HepG2 (cell line): ENCODE data around the gene FSTL1.
A peak's percentile ranks its signal among the peaks of the same experiment; 100 is the strongest.

Experiments
- CTCF ChIP-seq: sonication (generic); formaldehyde crosslinking; IDR thresholded peaks from 2 replicates; pipeline ENCODE4 v1.5.0; 2020; ENCODE audit warnings: mild to moderate bottlenecking, missing genetic modification reagents, moderate library complexity
- EZH2 ChIP-seq: conservative IDR thresholded peaks from 2 replicates; pipeline ENCODE4 v1.6.1; 2012; ENCODE audit warnings: mild to moderate bottlenecking, low read depth, low read length, moderate library complexity
- FOXK1 ChIP-seq: sonication (generic); formaldehyde crosslinking; IDR thresholded peaks from 2 replicates; pipeline ENCODE4 v1.4.0; 2020; ENCODE audit warnings: low read depth, missing genetic modification reagents, borderline replicate concordance
- GABPB1 ChIP-seq: IDR thresholded peaks from 2 replicates; pipeline ENCODE4 v1.6.1; 2016; ENCODE audit warnings: mild to moderate bottlenecking, missing genetic modification reagents, moderate library complexity, missing compliant biosample characterization
- HNRNPL ChIP-seq: fragments of 200-400 bp; formaldehyde crosslinking; IDR thresholded peaks from 2 replicates; pipeline ENCODE4 v1.6.1; 2017; ENCODE audit warnings: mild to moderate bottlenecking, low read depth, low read length
- MXD1 ChIP-seq: sonication (generic); formaldehyde crosslinking; IDR thresholded peaks from 2 replicates; pipeline ENCODE4 v1.4.0; 2020; ENCODE audit warnings: mild to moderate bottlenecking, missing genetic modification reagents
- PAWR ChIP-seq: sonication (generic); formaldehyde crosslinking; IDR thresholded peaks from 2 replicates; pipeline ENCODE4 v1.4.0; 2020; ENCODE audit warnings: missing genetic modification reagents, mild to moderate bottlenecking, borderline replicate concordance
- REST ChIP-seq, 2 experiments: IDR thresholded peaks; 2 replicates each; pipeline ENCODE4 v1.6.1; 2011 to 2012; ENCODE audit warnings: low read length in 2 of 2, borderline replicate concordance in 1 of 2, low read depth in 1 of 2, mild to moderate bottlenecking in 1 of 2, moderate library complexity in 1 of 2
- SRY ChIP-seq: sonication (generic); formaldehyde crosslinking; IDR thresholded peaks from 2 replicates; pipeline ENCODE4 v1.8.0; 2022; ENCODE audit warnings: mild to moderate bottlenecking, missing genetic modification reagents
- ZNF441 ChIP-seq: sonication (generic); formaldehyde crosslinking; IDR thresholded peaks from 2 replicates; pipeline ENCODE4 v1.7.0; 2021; ENCODE audit warnings: missing genetic modification reagents, borderline replicate concordance
- ZNF841 ChIP-seq: sonication (generic); formaldehyde crosslinking; IDR thresholded peaks from 2 replicates; pipeline ENCODE4 v1.8.1; 2023; ENCODE audit warnings: missing genetic modification reagents, borderline replicate concordance

- peak; percentile 88 for TF ChIP-seq CTCF (CRISPR knock-in tag)
- peak; percentile 58; the same call in 1 of the 2 replicates for TF ChIP-seq FOXK1 (CRISPR knock-in tag)
- TF ChIP-seq HNRNPL, result no peak
- no peak for TF ChIP-seq ZNF441 (CRISPR knock-in tag)
- TF ChIP-seq PAWR (CRISPR knock-in tag), result no peak
- no peak for TF ChIP-seq ZNF841 (CRISPR knock-in tag)
- no peak for TF ChIP-seq EZH2
- no peak for TF ChIP-seq REST (IDR thresholded peaks at IDR 0.05; ENCODE audit: borderline replicate concordance in 1 of 2, low read depth in 1 of 2, low read length in 2 of 2)
- TF ChIP-seq GABPB1 (CRISPR knock-in tag), result peak; percentile 35; the same call in 1 of the 2 replicates
- no peak for TF ChIP-seq SRY (CRISPR knock-in tag)
- TF ChIP-seq MXD1 (CRISPR knock-in tag), result no peak
Measured at GRCh38 chr3:120417272-120417911, 33.4 kb downstream of the FSTL1 start.
